T47D (cell line): ENCODE data around the gene HHATL.

Experiments
- DNase-seq, 2 experiments: peaks; one replicate each; pipeline versions ENCODE4 v3.0.0 to v3.0.0-alpha.2; 2011 to 2012; ENCODE audit warnings: low read depth in 1 of 2, low spot score in 1 of 2
- JUND ChIP-seq: IDR thresholded peaks from 2 replicates; pipeline ENCODE4 v1.6.1; 2012; ENCODE audit warnings: low read depth
- in situ Hi-C: cut with HindIII; loops from 2 replicates; pipeline ENCODE4 v1.10.0; 2016; ENCODE audit warnings: low sequenced_read_pairs, low pct_unique_long_range_greater_than_20kb

Gene HHATL

GRCh38 chr3:42666022-42666421 is 36.6 kb downstream of the HHATL start:
- in situ Hi-C loops, result no loop called here
- no peak for TF ChIP-seq JUND
- DNase-seq, result no peak

GRCh38 chr3:42665050-42665878 is 37.3 kb downstream of the HHATL start:
- no peak for TF ChIP-seq JUND
- no peak for DNase-seq
- in situ Hi-C loops, result no loop called here

GRCh38 chr3:42664438-42664803 is 38.2 kb downstream of the HHATL start:
- no peak for TF ChIP-seq JUND
- in situ Hi-C loops, result no loop called here
- DNase-seq, result no peak

GRCh38 chr3:42663581-42664437 is 38.8 kb downstream of the HHATL start:
- in situ Hi-C loops, result no loop called here
- no peak for DNase-seq
- TF ChIP-seq JUND, result no peak

GRCh38 chr3:42662813-42663535 is 39.6 kb downstream of the HHATL start:
- in situ Hi-C loops, result no loop called here
- DNase-seq, result no peak
- no peak for TF ChIP-seq JUND

- TF ChIP-seq JUND, result no peak
- in situ Hi-C loops, result no loop called here
- no peak for DNase-seq
Observed at GRCh38 chr3:42662037-42662812, 40.4 kb downstream of the HHATL start.

- in situ Hi-C loops, result no loop called here
- DNase-seq, result peak in 1 of 2 experiments; percentile 29
- TF ChIP-seq JUND, result no peak
Observed at GRCh38 chr3:42661593-42662022, 41.0 kb downstream of the HHATL start.

GRCh38 chr3:42660898-42661297 is 41.7 kb downstream of the HHATL start:
- DNase-seq, result peak in 1 of 2 experiments; percentile 13
- no peak for TF ChIP-seq JUND

GRCh38 chr3:42660131-42660715 is 42.4 kb downstream of the HHATL start:
- no peak for DNase-seq
- no peak for TF ChIP-seq JUND
- in situ Hi-C loops, result no loop called here

More at GRCh38 chr3:42660898-42661297, 41.7 kb downstream of the HHATL start:
- in situ Hi-C loops, result no loop called here

- no peak for TF ChIP-seq JUND
- in situ Hi-C loops, result no loop called here
- peak in 1 of 2 experiments; percentile 17 for DNase-seq
Observed at GRCh38 chr3:42659451-42660130, 43.0 kb downstream of the HHATL start.

- DNase-seq, result no peak
- in situ Hi-C loops, result no loop called here
- TF ChIP-seq JUND, result no peak
Observed at GRCh38 chr3:42658771-42659390, 43.7 kb downstream of the HHATL start.
